Smooth muscle cell (in vitro differentiated cells): ENCODE results near the gene GRIN2A. TPM values are rescaled to one million over a fixed set of nuclear protein-coding genes. Genes with fewer than 3 reads are reported as not detected.

Experiments
- DNase-seq: peaks from one replicate; lab custom pipeline; 2025; ENCODE audit not compliant: unreplicated experiment; lab: John Stamatoyannopoulos, UW
- H2AFZ ChIP-seq: fragments of 200-600 bp; sonication (generic); 2 replicates; pipeline ENCODE4 v1.6.0; 2016; ENCODE audit warnings: antibody characterized with exemption, low read depth, mild to moderate bottlenecking
- H3F3A ChIP-seq: fragments of 200-600 bp; sonication (generic); 2 replicates; pipeline ENCODE4 v1.6.0; 2017; ENCODE audit warnings: antibody characterized with exemption, low read depth
- H3K27ac ChIP-seq: fragments of 200-600 bp; sonication (generic); 2 replicates; pipeline ENCODE4 v1.5.1; 2016; ENCODE audit warnings: low read depth, mild to moderate bottlenecking
- H3K27me3 ChIP-seq: fragments of 200-600 bp; sonication (generic); 2 replicates; pipeline ENCODE4 v1.6.1; 2016; ENCODE audit warnings: low read depth, mild to moderate bottlenecking
- H3K36me3 ChIP-seq: fragments of 200-600 bp; sonication (generic); 2 replicates; pipeline ENCODE4 v1.5.1; 2016; ENCODE audit warnings: low read depth
- H3K4me1 ChIP-seq: fragments of 200-600 bp; sonication (generic); 2 replicates; pipeline ENCODE4 v1.5.1; 2016; ENCODE audit warnings: low read depth
- H3K4me2 ChIP-seq: fragments of 200-600 bp; sonication (generic); 2 replicates; pipeline ENCODE4 v1.6.0; 2016; ENCODE audit warnings: mild to moderate bottlenecking
- H3K4me3 ChIP-seq: fragments of 200-600 bp; sonication (generic); 2 replicates; pipeline ENCODE4 v1.5.1; 2016; ENCODE audit warnings: mild to moderate bottlenecking
- H3K79me2 ChIP-seq: fragments of 200-600 bp; sonication (generic); 2 replicates; pipeline ENCODE4 v1.6.0; 2016; ENCODE audit warnings: low read depth, mild to moderate bottlenecking
- H3K9ac ChIP-seq: fragments of 200-600 bp; sonication (generic); 2 replicates; pipeline ENCODE4 v1.6.0; 2016; ENCODE audit warnings: low read depth
- H3K9me3 ChIP-seq: fragments of 200-600 bp; sonication (generic); replicated peaks from 2 replicates; pipeline ENCODE4 v1.5.1; 2016; ENCODE audit warnings: low read depth
- H4K20me1 ChIP-seq: fragments of 200-600 bp; sonication (generic); 2 replicates; pipeline ENCODE4 v1.6.0; 2016; ENCODE audit warnings: low read depth
- WGBS: methylation state at CpG from one replicate; pipeline ENCODE4 v1.1.7; 2016; ENCODE audit warnings: low lambda C conversion rate; 5-methylcytosine and 5-hydroxymethylcytosine counted together
- polyA plus RNA-seq: library from polyadenylated mRNA; unstranded; fragments of >200 nt; fragmentation: Nextera tagmentation; extraction: Ambion mirVana; gene quantifications from 2 replicates; pipeline ENCODE4 v1.2.1, GENCODE V29; 2016
- total RNA-seq: library from RNA; depleted of rRNA; stranded (reverse); fragments of >200 nt; gene quantifications from 2 replicates; pipeline ENCODE4 v1.2.3, GENCODE V29; 2014
- TF ChIP-seq, protein P1 (sequence below): fragments of 200-600 bp; sonication (generic); IDR thresholded peaks from 2 replicates; pipeline ENCODE4 v1.5.1; 2017; ENCODE audit warnings: borderline replicate concordance, mild to moderate bottlenecking, antibody characterized with exemption; ENCODE audit not compliant: insufficient read depth, poor library complexity, severe bottlenecking

Gene GRIN2A
- total and polyA plus RNA-seq, 2 experiments from 2014 or later: 0.02 to 0.13 TPM

DNA sequence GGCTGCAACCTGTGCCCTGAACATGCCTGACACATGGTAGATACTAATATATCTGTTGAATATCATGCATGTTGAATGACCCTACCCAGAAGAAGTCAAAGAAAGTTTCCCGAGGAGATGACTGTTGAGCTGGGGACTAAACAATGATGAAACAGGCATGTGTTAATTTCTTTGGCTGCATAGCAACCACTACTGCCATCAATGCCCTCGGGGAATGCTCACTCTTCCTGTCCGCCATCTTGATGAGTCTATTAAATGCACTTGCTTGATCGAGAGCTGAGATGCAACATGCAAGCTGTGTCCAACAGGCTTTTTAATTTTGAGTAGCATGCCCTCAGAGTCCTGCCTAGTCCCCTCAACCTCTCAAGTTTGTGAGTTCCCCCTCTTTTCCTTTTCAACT is 31.3 kb downstream of the GRIN2A start:
- no peak for DNase-seq
- no peak overlapping the region for H3K27ac ChIP-seq

DNA sequence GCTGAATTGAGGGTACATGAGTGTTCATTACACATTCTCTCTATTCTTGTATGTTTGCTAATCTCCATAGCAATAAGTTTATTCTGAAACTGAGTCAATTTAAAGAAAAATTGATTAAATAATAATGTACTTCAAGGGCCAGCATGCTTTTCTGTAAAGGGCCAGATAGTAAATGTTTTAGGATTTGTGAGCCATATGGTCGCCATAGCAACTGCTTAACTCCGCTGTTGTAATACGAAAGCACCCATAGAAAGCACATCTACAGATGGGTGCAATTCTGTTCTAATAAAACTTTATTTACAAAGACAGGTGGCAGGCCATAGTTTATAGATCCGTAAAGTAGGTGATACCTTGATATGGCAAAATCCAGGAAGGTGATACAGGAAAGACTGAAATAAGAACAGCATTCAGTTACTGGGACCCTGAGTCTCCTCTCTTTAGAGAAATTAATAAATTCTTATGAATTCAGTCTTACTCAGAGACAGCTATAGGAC is 36.6 kb downstream of the GRIN2A start:
- Histone ChIP-seq H3K79me2 (no peaks in the 10 kb centered on the region), H3K9me3 (no peaks in the 10 kb centered on the region), H3F3A (no peaks in the 10 kb centered on the region), H3K4me2 (no peak overlapping the region), H3K4me3 (no peak overlapping the region), H4K20me1 (no peaks in the 10 kb centered on the region), H3K4me1 (no peaks in the 10 kb centered on the region), H3K9ac (no peak overlapping the region), H2AFZ (no peak overlapping the region), H3K36me3 (no peaks in the 10 kb centered on the region), H3K27me3 (peaks cover 21% of the 10 kb centered on the region), H3K27ac (no peak overlapping the region)
- 81% methylated on average over 4 of the region's 4 CpGs for WGBS
- DNase-seq: no peak
- TF ChIP-seq, protein P1, sequence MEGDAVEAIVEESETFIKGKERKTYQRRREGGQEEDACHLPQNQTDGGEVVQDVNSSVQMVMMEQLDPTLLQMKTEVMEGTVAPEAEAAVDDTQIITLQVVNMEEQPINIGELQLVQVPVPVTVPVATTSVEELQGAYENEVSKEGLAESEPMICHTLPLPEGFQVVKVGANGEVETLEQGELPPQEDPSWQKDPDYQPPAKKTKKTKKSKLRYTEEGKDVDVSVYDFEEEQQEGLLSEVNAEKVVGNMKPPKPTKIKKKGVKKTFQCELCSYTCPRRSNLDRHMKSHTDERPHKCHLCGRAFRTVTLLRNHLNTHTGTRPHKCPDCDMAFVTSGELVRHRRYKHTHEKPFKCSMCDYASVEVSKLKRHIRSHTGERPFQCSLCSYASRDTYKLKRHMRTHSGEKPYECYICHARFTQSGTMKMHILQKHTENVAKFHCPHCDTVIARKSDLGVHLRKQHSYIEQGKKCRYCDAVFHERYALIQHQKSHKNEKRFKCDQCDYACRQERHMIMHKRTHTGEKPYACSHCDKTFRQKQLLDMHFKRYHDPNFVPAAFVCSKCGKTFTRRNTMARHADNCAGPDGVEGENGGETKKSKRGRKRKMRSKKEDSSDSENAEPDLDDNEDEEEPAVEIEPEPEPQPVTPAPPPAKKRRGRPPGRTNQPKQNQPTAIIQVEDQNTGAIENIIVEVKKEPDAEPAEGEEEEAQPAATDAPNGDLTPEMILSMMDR: no peak

More for the DNA sequence above, 31.3 kb downstream of the GRIN2A start:
- 92% methylated on average over 4 of the region's 4 CpGs for WGBS
- no peaks in the 10 kb centered on the region for H3K4me1 ChIP-seq
- H4K20me1 ChIP-seq: no peaks in the 10 kb centered on the region
- no peaks in the 10 kb centered on the region for H3K36me3 ChIP-seq
- H2AFZ ChIP-seq: no peak overlapping the region
- H3K9ac ChIP-seq: no peak overlapping the region
- H3K4me2 ChIP-seq: no peak overlapping the region
- no peaks in the 10 kb centered on the region for H3K79me2 ChIP-seq
- H3K27me3 ChIP-seq: peaks cover 21% of the 10 kb centered on the region
- H3K9me3 ChIP-seq: no peaks in the 10 kb centered on the region
- no peaks in the 10 kb centered on the region for H3F3A ChIP-seq
- TF ChIP-seq, protein P1: no peak
- H3K4me3 ChIP-seq: no peak overlapping the region

DNA sequence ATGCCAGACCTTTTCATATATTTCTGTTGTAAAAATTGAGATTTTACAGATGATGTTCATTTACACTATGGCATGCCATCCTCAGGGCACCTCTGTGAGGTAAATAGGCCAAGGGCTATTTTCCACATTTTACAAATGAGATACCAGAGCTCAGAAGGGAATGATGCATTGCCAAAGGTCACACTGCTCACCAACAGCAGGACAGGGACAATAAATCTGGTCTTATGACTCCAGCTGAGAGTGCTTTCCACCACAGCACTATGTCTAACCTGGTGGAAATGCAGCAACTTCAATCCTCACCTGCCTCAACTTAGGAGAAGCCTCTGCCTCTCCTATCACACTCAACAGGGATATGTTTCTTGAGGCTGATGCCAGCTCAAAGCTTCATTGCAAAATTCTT is 40.6 kb downstream of the GRIN2A start:
- Histone ChIP-seq H3K36me3 (no peaks in the 10 kb centered on the region), H3K4me1 (no peaks in the 10 kb centered on the region), H3K4me2 (no peak overlapping the region), H3K9ac (no peak overlapping the region), H3K27ac (no peak overlapping the region), H2AFZ (no peak overlapping the region), H4K20me1 (no peaks in the 10 kb centered on the region), H3K9me3 (no peaks in the 10 kb centered on the region), H3K27me3 (no peaks in the 10 kb centered on the region), H3K79me2 (no peaks in the 10 kb centered on the region), H3K4me3 (no peak overlapping the region), H3F3A (no peaks in the 10 kb centered on the region)
- DNase-seq: no peak
- TF ChIP-seq, protein P1: no peak

DNA sequence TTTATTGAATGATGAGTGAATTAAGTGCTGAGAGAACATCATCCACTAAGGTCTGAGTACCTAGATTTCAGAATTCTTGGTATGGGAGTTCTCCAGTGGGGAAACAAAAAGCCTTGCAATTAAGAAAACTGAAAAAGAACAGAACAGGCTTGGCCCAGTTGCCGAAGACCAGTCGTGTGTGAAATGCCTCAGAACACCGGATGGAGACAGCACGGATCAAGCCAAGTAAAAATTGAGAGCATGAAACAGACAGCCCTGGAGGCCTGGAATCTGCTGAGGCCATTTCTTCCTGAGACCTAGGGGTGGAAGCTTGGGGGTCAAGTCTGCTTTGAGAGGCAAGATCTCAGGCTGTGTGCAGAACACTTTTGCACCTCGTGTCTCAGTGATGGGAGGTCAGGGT is 43.3 kb downstream of the GRIN2A start:
- no peaks in the 10 kb centered on the region for H3K4me1 ChIP-seq
- 79% methylated on average over 5 of the region's 5 CpGs for WGBS
- H3K9ac ChIP-seq: no peak overlapping the region
- H2AFZ ChIP-seq: no peak overlapping the region
- H3K27ac ChIP-seq: no peak overlapping the region
- H3K27me3 ChIP-seq: no peaks in the 10 kb centered on the region
- no peaks in the 10 kb centered on the region for H4K20me1 ChIP-seq
- TF ChIP-seq, protein P1: no peak
- no peaks in the 10 kb centered on the region for H3K36me3 ChIP-seq
- H3K79me2 ChIP-seq: no peaks in the 10 kb centered on the region
- no peak overlapping the region for H3K4me3 ChIP-seq
- H3K9me3 ChIP-seq: no peaks in the 10 kb centered on the region
- H3F3A ChIP-seq: no peaks in the 10 kb centered on the region
- DNase-seq: no peak
- no peak overlapping the region for H3K4me2 ChIP-seq
